SK-N-SH (cell line): Measurements from ENCODE around the gene PAFAH1B2. TPM values are rescaled to one million over a fixed set of nuclear protein-coding genes. Genes with fewer than 3 reads are reported as not detected.

Source experiments
- CTCF ChIA-PET: fragments of 300-600, 350-600 bp; formaldehyde crosslinking; extraction: SDS; loops from one replicate; lab custom pipeline; 2021; lab: Yijun Ruan, JAX
- POLR2A ChIA-PET: fragments of 350-600 bp; sonication (Branson Sonifier 250); formaldehyde crosslinking; extraction: SDS; loops from one replicate; lab custom pipeline; 2020; ENCODE audit warnings: antibody characterized with exemption, inconsistent platforms; lab: Yijun Ruan, JAX
- DNase-seq: peaks from one replicate; pipeline ENCODE4 v3.0.0; 2012
- H2AFZ ChIP-seq: fragments of 200-600 bp; sonication (generic); 2 replicates; pipeline ENCODE4 v1.8.1; 2016; ENCODE audit warnings: antibody characterized with exemption, mild to moderate bottlenecking, low read depth
- H3F3A ChIP-seq: fragments of 200-600 bp; sonication (generic); replicated peaks from 2 replicates; pipeline ENCODE3; 2016; ENCODE audit warnings: antibody characterized with exemption, mild to moderate bottlenecking; ENCODE audit not compliant: insufficient read depth
- H3K27ac ChIP-seq, 2 experiments: fragments of 200-500 bp in 1 of 2; fragments of 200-600 bp in 1 of 2; sonication (Bioruptor generic) in 1 of 2; sonication (generic), shearing (Covaris generic) in 1 of 2; 2 replicates each; pipeline versions ENCODE4 v1.5.1 to v1.6.1; 2014 to 2016; ENCODE audit warnings: low read depth in 2 of 2, inconsistent platforms in 1 of 2, low read length in 1 of 2, mild to moderate bottlenecking in 1 of 2, mixed read lengths in 1 of 2
- H3K27me3 ChIP-seq: fragments of 200-600 bp; sonication (generic), shearing (Covaris generic); 2 replicates; pipeline ENCODE4 v1.6.1; 2016; ENCODE audit warnings: mixed run types; ENCODE audit not compliant: insufficient read depth
- H3K36me3 ChIP-seq, 2 experiments: fragments of 200-500 bp in 1 of 2; fragments of 200-600 bp in 1 of 2; sonication (Bioruptor generic) in 1 of 2; sonication (generic) in 1 of 2; replicated peaks in 1 of 2; 2 replicates each; pipeline versions ENCODE3 to v1.5.1; 2014 to 2016; ENCODE audit warnings: low read length in 1 of 2, mild to moderate bottlenecking in 1 of 2; ENCODE audit not compliant: insufficient read depth in 2 of 2, control insufficient read depth in 1 of 2
- H3K4me1 ChIP-seq, 2 experiments: fragments of 200-500 bp in 1 of 2; fragments of 200-600 bp in 1 of 2; sonication (Bioruptor generic) in 1 of 2; sonication (generic), shearing (Covaris generic) in 1 of 2; 2 replicates each; pipeline versions ENCODE4 v1.5.1 to v1.6.1; 2014 to 2016; ENCODE audit warnings: low read depth in 1 of 2, low read length in 1 of 2, mixed run types in 1 of 2; ENCODE audit not compliant: insufficient read depth in 2 of 2, control insufficient read depth in 1 of 2
- H3K4me2 ChIP-seq: fragments of 200-600 bp; sonication (generic), shearing (Covaris generic); 2 replicates; pipeline ENCODE4 v1.6.1; 2017; ENCODE audit warnings: mixed run types
- H3K4me3 ChIP-seq, 2 experiments: fragments of 200-500 bp in 1 of 2; fragments of 200-600 bp in 1 of 2; sonication (Bioruptor generic) in 1 of 2; sonication (generic), shearing (Covaris generic) in 1 of 2; 2 replicates each; pipeline versions ENCODE4 v1.5.1 to v1.8.1; 2014 to 2016; ENCODE audit warnings: low read depth in 2 of 2, inconsistent platforms in 1 of 2, low read length in 1 of 2, mild to moderate bottlenecking in 1 of 2, mixed read lengths in 1 of 2, moderate library complexity in 1 of 2
- H3K79me2 ChIP-seq: fragments of 200-600 bp; sonication (generic); 2 replicates; pipeline ENCODE4 v1.8.1; 2017; ENCODE audit warnings: mild to moderate bottlenecking; ENCODE audit not compliant: insufficient read depth
- H3K9ac ChIP-seq: fragments of 200-600 bp; sonication (generic); 2 replicates; pipeline ENCODE4 v1.6.1; 2017; ENCODE audit warnings: mixed run types
- H3K9me2 ChIP-seq: fragments of 200-600 bp; sonication (generic); 2 replicates; pipeline ENCODE4 v1.6.1; 2017; ENCODE audit warnings: mixed run types
- H3K9me3 ChIP-seq: fragments of 200-600 bp; sonication (generic); 2 replicates; pipeline ENCODE4 v1.6.1; 2017; ENCODE audit warnings: mixed run types, mild to moderate bottlenecking, moderate library complexity
- H4K20me1 ChIP-seq: fragments of 200-600 bp; sonication (generic); 2 replicates; pipeline ENCODE4 v1.6.1; 2017; ENCODE audit warnings: mild to moderate bottlenecking, mixed run types; ENCODE audit not compliant: insufficient read depth
- CTCF ChIP-seq: fragments of 200-600 bp; sonication (generic); IDR thresholded peaks from 2 replicates; pipeline ENCODE4 v1.6.1; 2017; ENCODE audit warnings: antibody characterized with exemption, mild to moderate bottlenecking, moderate library complexity
- EP300 ChIP-seq, 2 experiments: IDR thresholded peaks; 2 replicates each; pipeline versions ENCODE4 v1.4.0 to v1.6.1; 2012; ENCODE audit warnings: borderline replicate concordance in 1 of 2, low read depth in 1 of 2, low read length in 1 of 2
- EZH2phosphoT487 ChIP-seq: fragments of 200-600 bp; sonication (generic); IDR thresholded peaks from 2 replicates; pipeline ENCODE4 v1.6.1; 2017; ENCODE audit warnings: low read depth, mixed run types, mild to moderate bottlenecking, antibody characterized with exemption, moderate library complexity, borderline replicate concordance
- FOXJ3 ChIP-seq: sonication (generic); formaldehyde crosslinking; IDR thresholded peaks from 2 replicates; pipeline ENCODE4 v1.5.1; 2020; ENCODE audit warnings: mild to moderate bottlenecking, missing genetic modification reagents
- GABPA ChIP-seq: IDR thresholded peaks from 2 replicates; pipeline ENCODE4 v1.4.0; 2012; ENCODE audit warnings: low read depth, mild to moderate bottlenecking
- GATA2 ChIP-seq: sonication (generic); formaldehyde crosslinking; IDR thresholded peaks from 2 replicates; pipeline ENCODE4 v1.5.0; 2020; ENCODE audit warnings: mild to moderate bottlenecking, missing genetic modification reagents
- IRF3 ChIP-seq: fragments of 150-350 bp; IDR thresholded peaks from 2 replicates; pipeline ENCODE4 v1.6.1; 2016; ENCODE audit warnings: mild to moderate bottlenecking, low read depth, low read length
- JUND ChIP-seq: IDR thresholded peaks from 2 replicates; pipeline ENCODE4 v1.4.0; 2012
- NFIC ChIP-seq: IDR thresholded peaks from 2 replicates; pipeline ENCODE4 v1.4.0; 2012; ENCODE audit warnings: borderline replicate concordance
- PBX3 ChIP-seq: IDR thresholded peaks from 2 replicates; pipeline ENCODE4; 2012
- RAD21 ChIP-seq: IDR thresholded peaks from 2 replicates; pipeline ENCODE4 v1.6.1; 2012; ENCODE audit warnings: mild to moderate bottlenecking, low read length
- RFX5 ChIP-seq: IDR thresholded peaks from 2 replicates; pipeline ENCODE4 v1.6.1; 2012; ENCODE audit warnings: mild to moderate bottlenecking, improper control_type of control experiment, low read length
- RXRA ChIP-seq: IDR thresholded peaks from 2 replicates; pipeline ENCODE4 v1.4.0; 2012; ENCODE audit warnings: low read depth, mild to moderate bottlenecking, borderline replicate concordance
- TCF12 ChIP-seq: IDR thresholded peaks from 2 replicates; pipeline ENCODE4 v1.4.0; 2012
- TEAD4 ChIP-seq: IDR thresholded peaks from 2 replicates; pipeline ENCODE4 v1.4.0; 2012; ENCODE audit warnings: mild to moderate bottlenecking, borderline replicate concordance; ENCODE audit not compliant: insufficient read depth
- USF1 ChIP-seq: IDR thresholded peaks from 2 replicates; pipeline ENCODE4 v1.4.0; 2012; ENCODE audit warnings: low read depth, borderline replicate concordance
- YY1 ChIP-seq: IDR thresholded peaks from 2 replicates; pipeline ENCODE4 v1.4.0; 2012; ENCODE audit warnings: low read depth, mild to moderate bottlenecking
- ZBTB33 ChIP-seq: IDR thresholded peaks from 2 replicates; pipeline ENCODE4 v1.4.0; 2012; ENCODE audit warnings: low read depth, borderline replicate concordance
- WGBS: methylation state at CpG from one replicate; pipeline ENCODE4 v1.1.6; 2017; ENCODE audit warnings: low lambda C conversion rate; 5-methylcytosine and 5-hydroxymethylcytosine counted together
- polyA plus RNA-seq, 3 experiments: library from polyadenylated mRNA; depleted of rRNA; stranded (reverse); fragments of >200 nt; gene quantifications; 2 replicates each; pipeline ENCODE4 v1.2.3, GENCODE V29; 2012

Gene PAFAH1B2
- polyA plus RNA-seq, 1 of the 3 experiments (the other 2 are of a cell fraction): 19.6 TPM

- no peak overlapping the region for H3K4me3 ChIP-seq
- 96% methylated on average over 9 of the region's 9 CpGs for WGBS
- no peaks in the 10 kb centered on the region for H3K9me2 ChIP-seq
- peaks cover 0 to 10% of the 10 kb centered on the region in 2 experiments; a peak in 2 of 4 replicates for H3K4me1 ChIP-seq
- H3K9ac ChIP-seq: no peak overlapping the region
- H3K36me3 ChIP-seq: peaks cover 47 to 63% of the 10 kb centered on the region in 2 experiments
- TF ChIP-seq ZBTB33 (no peak), EP300 (IDR thresholded peaks at IDR 0.05; ENCODE audit: borderline replicate concordance in 1 of 2, low read depth in 1 of 2, low read length in 1 of 2) (no peak), GATA2 (no peak), RXRA (no peak), EZH2phosphoT487 (no peak), IRF3 (no peak), TCF12 (no peak), USF1 (no peak)
- CTCF ChIA-PET: interaction anchor here (0.9 to 1.1 kb wide), 3 partner anchors 12 to 188 kb away, joined by 3 read pairs; partner anchors contain the start of genes PCSK7 and RNF214
- H3K9me3 ChIP-seq: no peaks in the 10 kb centered on the region
- peaks cover 48% of the 10 kb centered on the region for H3K79me2 ChIP-seq
- no peaks in the 10 kb centered on the region for H3K27me3 ChIP-seq
- POLR2A ChIA-PET: interaction anchor here (0.6 kb wide), 1 partner anchor 12 kb away, joined by 4 read pairs; no protein-coding TSS in a partner anchor
- H3F3A ChIP-seq: peaks cover 29% of the 10 kb centered on the region
- no peak overlapping the region for H2AFZ ChIP-seq
- H3K4me2 ChIP-seq: no peak overlapping the region
- DNase-seq: no peak
- peaks cover 23% of the 10 kb centered on the region for H4K20me1 ChIP-seq
- H3K27ac ChIP-seq: no peak overlapping the region
Observed at GRCh38 chr11:117170210-117170609, 26.1 kb downstream of the PAFAH1B2 start.

GRCh38 chr11:117171007-117171403 is 26.9 kb downstream of the PAFAH1B2 start:
- Histone ChIP-seq H3K9ac (no peak overlapping the region), H3K27me3 (no peaks in the 10 kb centered on the region), H3K4me1 (peaks cover 0 to 10% of the 10 kb centered on the region in 2 experiments; a peak in 2 of 4 replicates), H3F3A (peaks cover 32% of the 10 kb centered on the region), H3K4me3 (no peak overlapping the region), H3K4me2 (no peak overlapping the region), H3K27ac (0 out of 4 replicates have a peak overlapping the region, but pooled peaks of 1 of the 2 experiments have one; percentile 11), H2AFZ (no peak overlapping the region), H4K20me1 (peaks cover 18% of the 10 kb centered on the region), H3K79me2 (peaks cover 40% of the 10 kb centered on the region)
- POLR2A ChIA-PET: no interaction called here
- DNase-seq: no peak
- TF ChIP-seq USF1 (no peak), GATA2 (no peak), NFIC (no peak), CTCF (no peak), JUND (no peak), EP300 (IDR thresholded peaks at IDR 0.05; ENCODE audit: borderline replicate concordance in 1 of 2, low read depth in 1 of 2, low read length in 1 of 2) (no peak), PBX3 (no peak), RFX5 (no peak), TEAD4 (no peak), YY1 (no peak), RXRA (no peak), FOXJ3 (no peak), GABPA (no peak), RAD21 (no peak)
- TF ChIP-seq, all 33 proteins: peak for 0
- Histone ChIP-seq H3K9me2 (no peaks in the 10 kb centered on the region), H3K36me3 (peaks cover 41 to 59% of the 10 kb centered on the region in 2 experiments), H3K9me3 (no peaks in the 10 kb centered on the region)
- CTCF ChIA-PET: interaction anchor here (0.6 to 3.2 kb wide), 4 partner anchors 8 to 55 kb away, joined by 3 to 16 read pairs (median 7); partner anchors contain the start of gene SIDT2
- 92% methylated on average over 2 of the region's 2 CpGs for WGBS
